ENCODE measurements around the gene INSIG1. TPM values are rescaled to one million over a fixed set of nuclear protein-coding genes. Genes with fewer than 3 reads are reported as not detected.

The INSIG1 gene
- total RNA-seq, 1 experiment from 2014 or later: 91.7 TPM

DNA sequence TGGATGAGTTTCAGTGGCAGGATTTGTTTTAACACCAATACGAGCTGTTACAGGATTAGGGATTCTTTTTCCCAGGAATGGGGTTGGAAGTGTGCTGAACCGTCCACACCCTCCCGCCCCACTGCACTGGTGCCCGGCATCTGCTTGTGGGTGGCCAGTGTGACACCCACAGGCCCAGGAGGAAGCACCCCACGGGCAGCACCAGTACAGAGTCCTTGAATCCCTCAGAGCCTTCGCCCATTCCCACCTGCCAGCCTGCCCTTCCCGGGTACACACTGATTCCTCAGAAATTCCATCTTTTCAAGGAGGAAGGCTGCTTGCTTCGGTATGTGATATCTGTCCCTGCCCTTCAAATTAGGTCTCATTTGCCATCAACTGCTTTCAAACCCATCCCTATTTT is 15.4 kb downstream of the INSIG1 start:
- Histone ChIP-seq H3K27me3 (ENCODE audit: control insufficient read depth, insufficient read depth, low read length) (no peaks in the 10 kb centered on the region), H3K4me3 (ENCODE audit: insufficient read depth, low read depth, low read length) (no peak overlapping the region), H3K36me3 (replicated peaks; ENCODE audit: control insufficient read depth, insufficient read depth, low read length) (peaks cover 4% of the 10 kb centered on the region)
- no peak for DNase-seq

GRCh38 chr7:155315977-155316376 is 18.3 kb downstream of the INSIG1 start:
- H3K4me3 ChIP-seq (ENCODE audit: insufficient read depth, low read depth, low read length): no peak overlapping the region
- H3K36me3 ChIP-seq (replicated peaks; ENCODE audit: control insufficient read depth, insufficient read depth, low read length): no peaks in the 10 kb centered on the region
- no peak for DNase-seq
- H3K27me3 ChIP-seq (ENCODE audit: control insufficient read depth, insufficient read depth, low read length): no peaks in the 10 kb centered on the region

GRCh38 chr7:155316427-155317113 is 18.9 kb downstream of the INSIG1 start:
- H3K36me3 ChIP-seq (replicated peaks; ENCODE audit: control insufficient read depth, insufficient read depth, low read length): no peaks in the 10 kb centered on the region
- H3K27me3 ChIP-seq (ENCODE audit: control insufficient read depth, insufficient read depth, low read length): no peaks in the 10 kb centered on the region
- H3K4me3 ChIP-seq (ENCODE audit: insufficient read depth, low read depth, low read length): no peak overlapping the region
- no peak for DNase-seq

GRCh38 chr7:155317114-155317434 is 19.4 kb downstream of the INSIG1 start:
- Histone ChIP-seq H3K4me3 (ENCODE audit: insufficient read depth, low read depth, low read length) (no peak overlapping the region), H3K36me3 (replicated peaks; ENCODE audit: control insufficient read depth, insufficient read depth, low read length) (no peaks in the 10 kb centered on the region), H3K27me3 (ENCODE audit: control insufficient read depth, insufficient read depth, low read length) (no peaks in the 10 kb centered on the region)
- no peak for DNase-seq

DNA sequence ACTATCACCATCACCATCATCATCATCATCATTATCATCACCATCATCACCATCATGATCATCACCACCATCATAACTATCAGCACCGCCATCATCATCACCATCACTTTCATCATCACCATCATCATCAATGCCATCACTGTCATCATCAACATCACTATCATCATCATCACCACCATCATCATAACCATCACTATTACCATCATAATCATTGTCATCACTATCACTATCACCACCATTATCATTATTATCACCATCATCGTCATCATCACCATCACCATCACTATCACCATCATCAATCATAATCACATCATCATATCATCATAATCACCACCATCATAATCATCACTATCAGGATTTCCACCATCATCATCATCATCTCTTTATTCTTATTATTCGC is 20.6 kb downstream of the INSIG1 start:
- Histone ChIP-seq H3K27me3 (ENCODE audit: control insufficient read depth, insufficient read depth, low read length) (no peaks in the 10 kb centered on the region), H3K4me3 (ENCODE audit: insufficient read depth, low read depth, low read length) (no peak overlapping the region), H3K36me3 (replicated peaks; ENCODE audit: control insufficient read depth, insufficient read depth, low read length) (no peaks in the 10 kb centered on the region)
- DNase-seq: no peak

GRCh38 chr7:155322530-155322929 is 24.9 kb downstream of the INSIG1 start:
- H3K36me3 ChIP-seq (replicated peaks; ENCODE audit: control insufficient read depth, insufficient read depth, low read length): no peaks in the 10 kb centered on the region
- DNase-seq: no peak
- H3K4me3 ChIP-seq (ENCODE audit: insufficient read depth, low read depth, low read length): no peak overlapping the region
- no peaks in the 10 kb centered on the region; the same call in 1 of the 2 replicates for H3K27me3 ChIP-seq (ENCODE audit: control insufficient read depth, insufficient read depth, low read length)

DNA sequence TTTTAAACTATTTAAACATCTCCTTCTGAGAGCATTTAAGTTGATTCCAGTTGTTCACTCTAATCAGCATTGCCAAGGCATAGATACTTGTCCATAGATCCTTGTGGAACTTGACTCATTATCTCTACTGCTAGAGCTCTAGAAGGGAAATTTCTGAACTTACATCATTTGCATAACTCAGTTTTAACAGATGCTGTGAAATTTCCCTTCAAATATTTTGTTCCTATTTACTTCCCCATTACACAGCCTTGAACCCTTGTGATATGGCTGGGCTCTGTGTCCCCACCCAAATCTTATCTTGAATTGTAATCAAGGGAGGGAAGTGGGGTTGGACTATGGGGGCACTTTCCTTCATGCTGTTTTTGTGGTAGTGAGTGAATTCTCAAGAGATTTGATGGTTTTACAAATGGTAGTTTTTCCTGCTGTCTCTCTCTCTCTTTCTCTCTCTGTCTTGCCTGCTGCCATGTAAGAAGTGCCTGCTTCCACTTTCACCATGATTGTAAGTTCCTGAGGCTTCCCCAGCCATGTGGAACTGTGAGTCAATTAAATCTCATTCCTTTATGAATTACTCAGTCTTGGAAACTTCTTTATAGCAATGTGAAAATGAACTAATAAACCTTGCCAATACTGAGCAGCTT is 25.4 kb downstream of the INSIG1 start:
- H3K27me3 ChIP-seq (ENCODE audit: control insufficient read depth, insufficient read depth, low read length): no peaks in the 10 kb centered on the region; the same call in 1 of the 2 replicates
- no peak overlapping the region for H3K4me3 ChIP-seq (ENCODE audit: insufficient read depth, low read depth, low read length)
- H3K36me3 ChIP-seq (replicated peaks; ENCODE audit: control insufficient read depth, insufficient read depth, low read length): no peaks in the 10 kb centered on the region
- DNase-seq: no peak

GRCh38 chr7:155324012-155324917 is 26.6 kb downstream of the INSIG1 start:
- H3K36me3 ChIP-seq (replicated peaks; ENCODE audit: control insufficient read depth, insufficient read depth, low read length): no peaks in the 10 kb centered on the region
- no peak for DNase-seq
- H3K27me3 ChIP-seq (ENCODE audit: control insufficient read depth, insufficient read depth, low read length): no peaks in the 10 kb centered on the region; the same call in 1 of the 2 replicates
- no peak overlapping the region for H3K4me3 ChIP-seq (ENCODE audit: insufficient read depth, low read depth, low read length)

GRCh38 chr7:155324918-155325235 is 27.2 kb downstream of the INSIG1 start:
- no peak for DNase-seq
- Histone ChIP-seq H3K4me3 (ENCODE audit: insufficient read depth, low read depth, low read length) (no peak overlapping the region), H3K27me3 (ENCODE audit: control insufficient read depth, insufficient read depth, low read length) (no peaks in the 10 kb centered on the region; the same call in 1 of the 2 replicates), H3K36me3 (replicated peaks; ENCODE audit: control insufficient read depth, insufficient read depth, low read length) (no peaks in the 10 kb centered on the region)

DNA sequence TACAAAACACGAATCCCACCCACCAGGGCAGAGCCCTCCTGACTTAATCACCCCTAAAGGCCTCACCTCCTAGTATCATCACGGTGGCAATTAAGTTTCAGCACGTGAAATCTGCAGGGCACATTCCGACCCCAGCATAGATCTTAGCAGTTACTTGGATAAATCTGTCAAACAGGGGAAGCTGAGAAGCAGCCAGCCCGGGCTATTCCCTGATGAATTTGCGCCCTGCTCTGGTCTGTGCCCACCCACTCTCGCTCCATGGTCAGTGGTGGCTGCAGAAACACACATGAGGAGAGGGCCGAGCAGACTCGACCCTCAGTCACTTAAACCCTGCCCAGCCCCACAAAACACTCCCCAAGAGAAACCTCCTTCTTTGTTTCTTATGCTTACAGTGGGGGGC is 28.7 kb downstream of the INSIG1 start:
- Histone ChIP-seq H3K4me3 (ENCODE audit: insufficient read depth, low read depth, low read length) (no peak overlapping the region), H3K36me3 (replicated peaks; ENCODE audit: control insufficient read depth, insufficient read depth, low read length) (no peaks in the 10 kb centered on the region), H3K27me3 (ENCODE audit: control insufficient read depth, insufficient read depth, low read length) (no peaks in the 10 kb centered on the region; the same call in 1 of the 2 replicates)
- DNase-seq: no peak

DNA sequence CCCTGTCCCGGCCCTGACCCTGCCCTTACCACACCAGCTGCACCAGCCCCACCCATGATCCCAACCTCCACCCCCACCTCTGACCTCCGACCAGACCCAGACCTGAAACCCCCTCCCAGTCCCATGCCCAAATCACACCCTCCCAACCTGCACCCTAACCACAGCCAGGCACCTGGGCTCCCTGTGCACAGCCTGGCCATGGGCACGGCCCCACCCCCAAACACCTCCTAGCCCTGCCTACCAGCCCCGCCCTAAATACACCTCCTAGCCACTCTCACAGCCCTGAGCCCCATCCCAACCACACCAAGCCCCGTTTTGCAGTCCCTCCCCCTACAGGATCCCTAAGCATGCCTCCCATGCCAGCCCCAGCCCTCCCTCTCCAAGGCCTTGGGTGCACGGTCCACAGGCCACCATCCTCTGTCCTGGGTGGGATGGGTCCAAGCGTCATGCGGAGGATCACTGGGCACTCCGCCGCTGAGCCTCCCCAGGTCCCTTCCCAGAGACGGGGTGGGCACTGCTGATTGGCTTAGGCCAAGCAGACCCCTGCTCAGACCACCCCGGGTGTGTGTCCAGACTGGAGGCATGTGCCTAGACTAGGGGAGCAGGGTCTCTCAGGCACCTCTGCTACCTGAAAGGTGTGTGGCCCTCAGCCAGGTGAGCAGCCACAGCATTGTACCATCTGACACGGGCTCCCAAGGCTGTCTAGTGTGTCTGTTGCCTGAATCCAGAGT is 30.1 kb downstream of the INSIG1 start:
- H3K36me3 ChIP-seq (replicated peaks; ENCODE audit: control insufficient read depth, insufficient read depth, low read length): no peaks in the 10 kb centered on the region
- H3K27me3 ChIP-seq (ENCODE audit: control insufficient read depth, insufficient read depth, low read length): no peaks in the 10 kb centered on the region; the same call in 1 of the 2 replicates
- no peak overlapping the region for H3K4me3 ChIP-seq (ENCODE audit: insufficient read depth, low read depth, low read length)
- no peak for DNase-seq

- no peak for DNase-seq
- Histone ChIP-seq H3K27me3 (ENCODE audit: control insufficient read depth, insufficient read depth, low read length) (no peaks in the 10 kb centered on the region; the same call in none of the 2 replicates), H3K36me3 (replicated peaks; ENCODE audit: control insufficient read depth, insufficient read depth, low read length) (no peaks in the 10 kb centered on the region), H3K4me3 (ENCODE audit: insufficient read depth, low read depth, low read length) (no peak overlapping the region)
These were observed 31.5 kb downstream of the INSIG1 start for GRCh38 chr7:155329225-155329624.

DNA sequence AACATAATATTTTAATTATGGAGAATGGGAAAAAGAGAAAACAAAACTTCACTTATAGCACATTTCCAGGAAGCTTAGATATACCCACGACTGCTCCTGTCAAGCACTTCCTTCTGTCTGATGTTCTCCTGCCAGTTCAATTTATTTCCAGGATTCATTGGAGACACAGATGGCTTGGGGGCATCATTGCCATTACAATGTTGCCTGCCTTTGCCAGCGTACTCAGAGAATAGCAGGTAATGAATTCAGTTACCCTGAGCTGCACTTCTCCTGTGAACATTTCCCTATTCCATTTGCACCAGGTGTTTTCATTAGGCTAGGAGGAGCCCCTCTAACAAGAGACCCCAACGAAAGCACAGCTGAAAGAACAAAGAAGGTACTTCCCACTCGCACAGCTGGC is 33.7 kb downstream of the INSIG1 start:
- Histone ChIP-seq H3K36me3 (replicated peaks; ENCODE audit: control insufficient read depth, insufficient read depth, low read length) (no peaks in the 10 kb centered on the region), H3K4me3 (ENCODE audit: insufficient read depth, low read depth, low read length) (no peak overlapping the region), H3K27me3 (ENCODE audit: control insufficient read depth, insufficient read depth, low read length) (no peaks in the 10 kb centered on the region; the same call in 1 of the 2 replicates)
- no peak for DNase-seq
